CD4-positive, alpha-beta T cell treated with Interleukin-6 at 100 ng/mL for 8 hours (primary cell): Measurements from ENCODE around the gene MYH9.
"Not testable (repeated sequence)": the region's sequence is repeated elsewhere in the genome, so short reads cannot be mapped to it uniquely, and the experiment has no call there.

ENCODE experiments used
- DNase-seq: peaks from one replicate; pipeline ENCODE4 v3.0.0-alpha.2; 2020; ENCODE audit warnings: mixed read lengths, low spot score

Gene MYH9

DNA sequence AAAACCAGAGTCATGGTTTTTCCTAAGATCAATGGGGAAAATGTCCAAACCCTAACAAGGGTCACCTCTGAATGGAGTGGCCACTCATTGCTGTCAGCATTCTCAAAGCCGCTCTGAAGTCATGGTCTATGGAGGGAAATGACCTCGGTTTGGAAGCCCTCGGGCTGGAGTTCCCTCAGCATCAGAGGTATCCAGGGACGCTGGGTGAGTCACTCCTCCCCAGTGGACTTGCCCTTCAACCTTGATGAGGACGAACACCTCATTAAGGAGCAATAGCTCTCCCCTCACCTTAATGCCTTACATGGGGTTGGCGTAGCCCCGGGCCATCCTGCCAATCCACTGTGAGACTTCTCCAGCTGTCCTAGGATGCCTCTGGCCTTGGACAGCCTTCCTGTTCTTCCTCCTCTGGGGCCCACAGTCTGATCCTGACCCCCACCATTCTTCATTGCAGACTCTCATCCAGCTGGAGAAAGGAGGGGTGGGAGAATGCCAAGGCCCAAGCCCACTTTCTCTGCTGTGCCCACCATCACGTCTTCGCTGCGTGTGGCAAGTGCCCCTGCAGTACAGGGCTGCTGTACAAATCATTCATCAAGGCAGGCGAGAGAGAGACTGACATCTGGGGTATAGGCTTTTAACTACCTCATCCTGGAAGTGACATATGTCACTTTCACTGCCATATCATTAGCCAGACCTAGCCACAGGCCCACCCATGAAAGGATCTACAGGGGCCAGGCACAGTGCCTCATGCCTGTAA, 25.4 kb upstream of the MYH9 start:
- no peak for DNase-seq

DNA sequence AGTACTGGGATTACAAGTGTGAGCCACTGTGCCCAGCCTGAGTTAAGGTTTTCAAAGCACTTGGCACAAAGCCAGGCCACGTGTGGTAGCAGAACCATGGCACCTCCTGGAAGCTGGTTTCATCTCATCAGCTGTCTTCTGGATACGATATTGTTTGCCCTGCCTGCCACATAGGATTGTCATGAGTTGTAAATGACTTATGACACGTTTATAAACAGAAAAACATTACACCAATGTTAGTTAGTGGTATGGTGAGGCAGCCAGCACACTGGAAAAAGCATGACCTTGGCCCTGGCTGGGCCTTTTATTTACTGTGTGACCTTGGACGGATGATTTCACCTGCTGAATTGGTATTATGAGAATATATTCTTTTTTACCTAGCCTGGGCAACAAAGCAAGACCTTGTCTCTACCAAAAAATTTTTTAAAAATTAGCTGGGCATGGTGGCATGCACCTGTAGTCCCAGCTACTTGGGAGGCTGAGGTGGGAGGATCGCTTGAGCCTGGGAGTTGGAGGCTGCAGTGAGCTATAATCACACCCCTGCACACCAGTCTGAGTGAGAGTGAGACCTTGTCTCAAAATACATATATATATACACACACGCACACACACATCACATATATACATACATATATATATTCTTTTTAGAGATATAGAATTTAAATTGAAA, 24.0 kb upstream of the MYH9 start:
- DNase-seq: peak; percentile 36

DNA sequence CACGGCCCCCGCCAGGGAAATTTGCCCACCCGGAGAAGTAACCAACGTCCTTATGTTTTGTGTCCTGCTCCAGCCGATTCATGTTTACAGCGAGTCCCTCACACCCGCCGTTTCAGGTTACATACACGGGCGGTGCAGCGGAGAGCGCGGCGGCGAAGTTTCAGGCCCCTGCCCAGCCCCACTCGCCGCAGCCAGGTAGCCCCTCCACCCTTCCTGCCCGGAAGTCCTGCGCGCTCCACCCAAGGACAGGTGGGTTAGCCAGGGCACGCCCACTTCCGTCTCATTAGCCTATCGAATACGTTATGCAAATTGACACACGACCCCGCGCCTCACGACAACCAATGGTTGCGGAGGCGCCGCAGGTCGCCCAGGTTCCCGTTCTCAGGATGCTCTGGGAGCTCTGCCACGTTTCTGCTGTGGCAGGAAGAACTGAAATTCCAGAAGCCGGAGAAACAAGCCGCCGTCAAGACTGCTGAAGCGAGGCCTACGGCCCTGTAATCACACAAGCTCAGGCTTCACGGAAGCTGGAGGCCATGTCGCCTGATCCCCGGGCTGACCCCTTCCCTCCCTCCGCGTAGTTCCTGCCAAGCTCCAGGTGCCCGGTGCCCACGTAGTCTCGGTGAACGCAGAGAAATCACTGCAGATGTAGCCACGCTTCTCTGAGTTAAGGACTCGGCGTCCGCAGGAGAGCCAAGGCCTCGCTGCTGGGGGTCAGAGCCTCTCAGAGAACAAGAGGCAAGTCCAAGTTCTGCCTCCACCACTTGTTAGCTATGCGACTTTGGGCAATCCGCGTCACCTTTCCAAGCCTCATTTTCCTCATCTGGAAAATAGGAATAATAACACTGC, 22.4 kb upstream of the MYH9 start:
- peak; percentile 74 for DNase-seq

DNA sequence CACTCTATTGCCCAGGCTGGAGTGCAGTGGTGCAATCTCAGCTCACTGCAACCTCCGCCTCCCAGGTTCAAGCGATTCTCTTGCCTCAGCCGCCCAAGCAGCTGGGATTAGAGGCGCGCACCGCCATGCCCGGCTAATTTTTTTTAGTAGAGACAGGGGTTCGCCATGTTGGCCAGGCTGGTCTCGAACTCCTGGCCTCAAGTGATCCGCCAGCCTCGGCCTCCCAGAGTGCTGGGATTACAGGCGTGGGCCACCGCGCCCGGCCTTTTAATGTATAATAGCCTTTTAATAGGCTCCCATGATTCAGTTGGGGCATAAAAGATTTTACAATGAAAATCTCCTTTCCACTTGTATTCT, 21.8 kb upstream of the MYH9 start:
- not testable (repeated sequence) for DNase-seq

DNA sequence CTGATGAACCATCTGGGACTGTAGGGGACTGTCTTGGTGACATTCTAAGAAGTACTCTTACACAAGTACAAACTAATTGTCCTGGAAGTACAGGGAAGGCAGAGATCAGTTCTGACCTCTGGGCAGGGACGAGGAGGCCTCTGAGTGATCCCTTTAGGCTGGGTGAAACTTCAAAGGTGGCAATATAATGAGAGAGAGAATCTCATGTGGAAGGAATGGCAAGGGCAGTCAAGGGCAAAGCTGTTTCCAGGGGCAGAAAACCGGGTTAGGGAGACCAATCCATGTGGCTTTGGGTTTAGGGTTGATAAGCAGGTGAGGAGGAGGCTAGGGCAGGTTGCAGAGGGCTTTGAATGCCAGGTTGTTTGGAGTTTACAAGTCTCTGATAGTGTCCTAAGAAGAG, 21.3 kb upstream of the MYH9 start:
- no peak for DNase-seq

DNA sequence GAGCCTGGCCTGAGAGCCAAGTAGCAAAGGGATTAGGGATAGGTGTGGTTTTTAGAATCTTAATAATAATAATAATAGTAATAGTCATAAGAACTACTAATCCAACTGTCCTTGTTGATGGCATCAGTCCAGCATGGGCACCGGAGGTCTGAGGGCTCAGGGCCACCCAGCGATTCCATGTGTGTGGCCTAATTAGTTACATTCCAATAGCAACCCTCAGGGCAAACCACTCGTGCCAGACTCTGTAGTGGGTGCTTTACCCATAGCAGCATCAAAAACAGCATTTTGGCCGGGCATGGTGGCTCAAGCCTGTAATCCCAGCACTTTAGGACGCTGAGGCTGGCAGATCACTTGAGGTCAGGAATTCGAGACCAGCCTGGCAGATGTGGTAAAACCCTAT, 19.0 kb upstream of the MYH9 start:
- no peak for DNase-seq

DNA sequence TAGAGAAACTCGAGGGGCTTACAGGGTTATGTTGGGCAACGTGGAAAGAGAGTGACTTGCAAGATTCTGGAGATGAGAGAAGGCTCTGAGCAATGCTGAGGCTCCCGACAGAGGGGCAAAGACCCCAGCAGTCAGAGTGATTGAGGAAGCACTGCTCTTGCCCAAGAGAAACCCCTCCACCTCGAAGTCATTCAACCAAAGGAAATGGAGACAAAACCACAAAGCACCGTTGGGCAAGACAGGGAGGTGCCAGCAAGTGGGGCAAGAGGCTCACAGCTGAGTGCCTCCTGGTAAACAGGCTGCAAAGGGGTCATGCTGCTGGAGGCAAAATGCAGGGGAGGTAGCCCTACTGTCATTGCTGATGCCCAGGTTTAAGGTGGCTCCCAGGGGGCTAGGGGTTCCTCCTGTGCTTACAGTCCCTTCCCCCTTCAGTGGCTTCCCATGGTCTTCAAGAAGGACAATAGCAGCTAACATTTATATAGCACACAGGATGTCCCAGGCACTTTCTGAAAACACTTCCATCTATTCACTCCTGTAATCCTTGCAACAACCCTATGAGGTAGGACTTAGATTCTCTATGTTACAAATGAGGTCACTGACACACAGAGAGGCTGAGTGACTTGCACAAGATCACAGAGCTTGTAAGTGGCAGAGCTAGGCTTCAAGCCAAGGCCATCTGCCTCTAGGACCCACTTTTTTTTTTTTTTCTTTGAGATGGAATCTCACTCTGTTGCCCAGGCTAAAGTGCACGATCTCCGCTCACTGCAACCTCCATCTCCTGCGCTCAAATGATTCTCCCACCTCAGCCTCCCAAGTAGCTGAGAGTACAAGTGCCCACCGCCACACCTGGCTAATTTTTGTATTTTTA, 18.1 kb upstream of the MYH9 start:
- peak; percentile 76 for DNase-seq

DNA sequence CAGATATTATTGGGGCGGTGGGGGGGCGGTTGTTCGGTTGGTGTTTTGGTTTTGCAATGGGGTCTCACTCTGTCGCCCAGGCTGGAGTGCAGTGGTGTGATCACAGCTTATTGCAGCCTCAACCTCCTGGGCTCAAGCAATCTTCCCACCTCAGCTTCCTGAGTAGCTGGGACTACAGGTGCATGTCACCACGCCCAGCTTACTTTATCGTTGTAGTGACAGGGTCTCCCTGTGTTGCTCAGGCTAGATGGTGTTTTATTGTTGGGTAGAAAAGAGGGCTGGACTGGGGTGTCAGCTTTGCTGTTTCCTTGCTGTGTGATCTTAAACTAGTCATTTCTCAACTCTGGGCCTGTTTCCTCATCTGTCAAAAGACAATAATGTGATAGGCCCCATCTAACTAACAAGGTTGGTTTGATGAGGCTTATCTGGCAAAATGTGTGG, 17.5 kb upstream of the MYH9 start:
- DNase-seq: peak; percentile 36

DNA sequence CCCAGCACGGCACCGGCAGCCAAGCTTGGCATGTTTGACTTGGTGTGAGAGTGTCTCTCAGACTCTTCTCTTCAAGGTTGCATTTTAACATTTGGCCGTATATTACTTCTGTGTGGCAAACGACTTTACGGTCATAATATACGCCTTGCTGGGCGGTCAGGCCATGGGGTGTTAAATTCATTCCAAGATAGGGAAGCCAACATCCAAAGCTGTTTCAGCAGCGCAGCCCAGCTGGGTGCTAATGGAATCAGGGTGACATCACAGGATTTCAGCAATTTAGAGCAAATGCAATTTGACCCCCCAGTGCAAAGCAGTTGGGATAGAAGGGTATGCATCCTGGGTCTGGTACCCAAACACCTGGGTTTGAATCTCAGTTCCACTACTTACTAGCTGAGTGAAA, 16.7 kb upstream of the MYH9 start:
- DNase-seq: no peak

DNA sequence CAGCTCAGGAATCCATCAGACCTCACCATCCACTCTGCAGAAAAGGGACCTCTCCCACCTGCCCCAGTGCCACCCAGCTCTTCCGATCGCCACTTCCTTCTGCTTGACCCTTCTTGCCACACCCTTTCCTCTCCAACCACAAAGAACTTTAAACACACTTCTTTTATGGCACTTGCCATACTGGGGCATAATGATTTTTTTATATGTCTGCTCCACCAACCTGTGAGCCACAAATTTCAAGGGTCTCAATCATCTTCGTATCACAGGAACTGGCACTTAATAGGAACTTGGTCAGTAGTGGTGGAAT, 11.7 kb upstream of the MYH9 start:
- DNase-seq: no peak

DNA sequence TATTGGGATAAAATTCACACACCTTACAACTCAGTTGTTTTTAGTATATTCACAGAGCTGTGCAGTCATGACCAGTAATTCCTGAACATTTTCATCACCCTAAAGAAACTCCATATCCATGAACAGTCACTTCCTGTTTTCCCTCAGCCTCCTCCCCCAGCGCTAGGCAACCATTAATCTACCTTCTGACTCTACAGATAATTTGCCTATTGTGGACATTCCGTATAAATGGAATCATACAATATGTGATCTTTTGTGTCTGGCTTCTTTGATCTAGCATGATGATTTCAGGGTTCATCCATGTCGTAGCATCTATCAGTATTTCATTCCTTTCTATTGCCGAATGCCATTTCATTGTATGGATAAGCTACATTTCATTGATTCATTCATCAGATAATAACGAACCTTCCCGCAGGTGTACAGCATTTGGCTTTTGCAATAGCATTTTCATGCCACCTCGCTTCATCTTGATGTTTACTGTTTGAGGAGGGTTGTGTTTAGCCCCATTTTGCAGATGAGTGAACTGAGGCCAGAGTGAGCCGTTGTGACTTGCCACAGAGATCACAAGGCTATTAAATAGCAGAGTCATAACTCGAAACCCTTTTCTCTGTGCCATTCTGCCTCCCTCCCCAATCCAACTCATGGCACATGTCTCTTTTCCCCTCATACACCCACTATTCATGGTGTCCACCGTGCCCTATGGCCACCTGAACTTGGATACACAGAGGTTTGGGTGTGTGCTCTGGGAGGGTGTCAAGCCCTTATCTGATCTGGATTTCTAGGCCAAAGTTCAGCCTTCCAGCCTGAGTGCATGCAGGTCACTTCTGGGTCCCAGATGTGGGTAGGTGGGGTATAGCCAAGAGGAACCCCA, 11.1 kb upstream of the MYH9 start:
- DNase-seq: no peak

DNA sequence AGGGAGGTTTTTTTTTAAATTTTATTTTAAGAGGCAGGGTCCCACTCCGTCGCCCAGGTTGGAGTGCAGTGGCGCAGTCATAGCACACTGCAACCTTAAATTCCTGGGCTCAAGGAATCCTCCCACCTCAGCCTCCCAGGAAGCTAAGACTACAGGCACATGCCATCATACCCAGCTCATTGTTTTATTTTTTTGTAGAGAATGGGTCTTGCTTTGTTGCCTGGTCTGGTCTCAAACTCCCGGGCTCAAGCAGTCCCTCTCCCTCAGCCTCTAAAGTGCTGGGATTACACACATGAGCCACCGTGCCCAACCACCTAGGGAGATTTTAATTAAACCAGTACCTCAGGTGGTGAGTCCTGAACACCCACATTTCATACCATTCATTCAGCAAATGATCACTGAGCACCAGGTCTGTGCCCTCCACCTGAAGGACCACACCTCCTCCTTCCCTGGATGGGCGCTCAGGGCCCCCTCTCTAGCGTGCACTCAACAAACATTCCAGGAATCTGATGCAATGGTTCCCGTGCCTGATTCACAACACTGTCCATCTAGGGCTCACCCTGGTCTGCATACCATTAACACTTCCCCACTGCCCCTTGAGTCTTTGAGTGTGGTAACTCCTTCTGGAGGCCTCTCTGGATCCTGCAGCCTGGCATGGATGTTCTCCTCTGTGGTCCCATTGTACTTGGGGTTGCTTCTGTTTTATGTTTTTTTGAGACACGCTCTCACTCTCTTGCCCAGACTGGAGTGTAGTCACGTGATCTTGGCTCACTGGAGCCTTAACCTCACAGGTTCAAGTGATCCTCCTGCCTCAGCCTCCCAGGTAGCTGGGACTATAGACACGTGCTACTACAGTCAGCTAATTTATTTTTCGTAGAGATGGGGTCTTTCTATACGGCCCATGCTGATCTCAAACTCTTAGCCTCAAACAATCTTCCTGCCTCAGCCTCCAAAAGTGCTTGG, 9.6 kb upstream of the MYH9 start:
- no peak for DNase-seq

DNA sequence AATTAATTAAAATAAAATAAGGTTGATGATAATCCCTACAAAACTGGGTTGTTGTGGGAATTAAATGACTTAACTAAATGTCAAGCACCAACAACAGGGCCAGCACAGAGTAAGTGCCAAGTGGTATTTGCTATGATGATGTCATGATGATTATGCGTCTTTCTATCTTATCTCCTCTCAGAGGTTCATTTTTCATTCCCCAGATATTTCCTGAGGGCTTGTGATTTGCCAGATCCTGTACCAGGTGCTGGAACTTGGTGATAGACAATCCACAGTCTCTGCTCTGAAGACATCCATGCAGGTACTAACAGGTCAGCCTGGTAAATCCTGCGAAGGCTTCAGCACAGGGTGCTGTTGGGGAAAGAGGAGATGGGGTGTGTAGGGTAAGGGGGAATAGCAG, 8.1 kb upstream of the MYH9 start:
- DNase-seq: no peak

DNA sequence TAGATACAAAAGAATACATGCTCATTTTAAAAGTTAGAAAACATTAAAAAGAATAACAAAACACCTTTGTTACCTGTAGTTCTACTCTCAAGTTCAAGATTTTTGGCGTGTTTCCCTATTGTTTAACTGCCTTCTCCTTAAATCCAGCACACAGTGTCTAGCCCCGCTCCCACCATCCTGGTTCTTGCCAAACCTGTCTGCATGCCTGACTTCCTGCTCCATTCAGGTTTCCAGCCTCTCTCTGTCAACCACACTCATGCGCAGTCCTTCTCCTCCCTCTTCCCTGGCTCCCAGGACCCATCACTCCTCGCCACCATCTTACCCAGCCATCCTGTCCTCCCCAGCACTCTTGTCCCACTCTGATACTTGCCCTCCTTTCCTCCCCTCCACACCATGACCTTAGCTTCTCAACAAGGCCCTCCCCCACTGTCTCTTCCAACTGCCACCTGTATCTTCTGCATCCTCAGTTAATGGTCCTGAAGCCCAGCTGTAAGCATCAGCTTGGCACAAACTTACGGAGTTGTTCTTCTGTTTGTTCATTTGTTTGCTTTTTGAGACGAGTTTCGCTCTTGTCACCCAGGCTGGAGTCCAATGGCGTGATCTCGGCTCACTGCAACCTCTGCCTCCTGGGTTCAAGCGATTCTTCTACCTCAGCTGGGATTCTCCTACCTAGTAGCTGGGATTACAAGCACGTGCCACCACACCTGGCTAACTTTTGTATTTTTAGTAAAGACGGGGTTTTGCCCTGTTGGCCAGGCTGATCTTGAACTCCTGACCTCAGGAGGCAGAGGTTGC, 7.5 kb upstream of the MYH9 start:
- no peak for DNase-seq

DNA sequence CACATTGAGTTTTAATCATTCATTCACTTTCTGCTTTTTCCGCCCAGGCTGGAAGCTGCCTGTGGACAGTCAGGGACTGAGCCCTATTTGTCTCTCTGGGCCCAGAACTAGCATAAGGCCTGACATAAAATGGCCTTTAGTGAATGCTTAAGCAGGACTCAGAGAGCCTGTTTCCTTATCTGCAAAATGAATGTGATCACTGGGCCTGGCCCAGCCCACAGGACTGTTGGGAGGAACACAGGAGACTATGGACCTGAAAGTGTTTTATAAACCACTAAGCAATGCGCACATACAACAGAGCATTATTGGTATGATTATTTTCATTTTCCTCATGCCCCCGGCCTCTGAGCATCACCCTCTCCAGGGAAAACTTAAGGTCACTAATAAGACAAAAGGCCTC, 3.9 kb upstream of the MYH9 start:
- no peak for DNase-seq

DNA sequence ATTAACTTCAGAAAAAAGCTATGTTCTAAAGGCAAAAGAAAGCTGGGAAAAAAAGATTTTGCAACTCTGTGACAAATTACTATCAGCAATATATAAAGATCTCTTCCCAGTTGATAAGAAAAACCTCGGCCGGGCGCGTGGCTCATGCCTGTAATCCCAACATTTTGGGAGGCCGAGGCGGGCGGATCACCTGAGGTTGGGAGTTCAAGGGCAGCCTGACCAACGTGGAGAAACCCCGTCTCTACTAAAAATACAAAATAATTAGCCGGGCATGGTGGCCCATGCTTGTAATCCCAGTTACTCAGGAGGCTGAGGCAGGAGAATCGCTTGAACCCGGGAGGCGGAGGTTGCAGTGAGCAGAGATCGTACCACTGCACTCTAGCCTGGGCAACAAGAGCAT, 1.4 kb upstream of the MYH9 start:
- DNase-seq: not testable (repeated sequence)

DNA sequence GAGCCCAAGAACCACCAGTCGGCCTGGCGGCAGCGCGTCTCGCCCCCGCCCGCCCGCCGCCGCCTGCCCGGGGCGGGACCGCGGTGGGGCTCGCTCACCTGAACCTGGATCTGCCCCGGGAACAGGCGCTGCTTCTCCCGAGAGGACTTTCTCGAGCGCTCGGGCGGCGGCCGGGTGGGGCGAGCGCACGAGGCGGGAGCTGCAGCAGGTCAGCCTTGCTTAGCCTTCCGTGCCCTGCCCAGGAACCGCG, 133 bp downstream of the MYH9 start:
- DNase-seq: no peak

DNA sequence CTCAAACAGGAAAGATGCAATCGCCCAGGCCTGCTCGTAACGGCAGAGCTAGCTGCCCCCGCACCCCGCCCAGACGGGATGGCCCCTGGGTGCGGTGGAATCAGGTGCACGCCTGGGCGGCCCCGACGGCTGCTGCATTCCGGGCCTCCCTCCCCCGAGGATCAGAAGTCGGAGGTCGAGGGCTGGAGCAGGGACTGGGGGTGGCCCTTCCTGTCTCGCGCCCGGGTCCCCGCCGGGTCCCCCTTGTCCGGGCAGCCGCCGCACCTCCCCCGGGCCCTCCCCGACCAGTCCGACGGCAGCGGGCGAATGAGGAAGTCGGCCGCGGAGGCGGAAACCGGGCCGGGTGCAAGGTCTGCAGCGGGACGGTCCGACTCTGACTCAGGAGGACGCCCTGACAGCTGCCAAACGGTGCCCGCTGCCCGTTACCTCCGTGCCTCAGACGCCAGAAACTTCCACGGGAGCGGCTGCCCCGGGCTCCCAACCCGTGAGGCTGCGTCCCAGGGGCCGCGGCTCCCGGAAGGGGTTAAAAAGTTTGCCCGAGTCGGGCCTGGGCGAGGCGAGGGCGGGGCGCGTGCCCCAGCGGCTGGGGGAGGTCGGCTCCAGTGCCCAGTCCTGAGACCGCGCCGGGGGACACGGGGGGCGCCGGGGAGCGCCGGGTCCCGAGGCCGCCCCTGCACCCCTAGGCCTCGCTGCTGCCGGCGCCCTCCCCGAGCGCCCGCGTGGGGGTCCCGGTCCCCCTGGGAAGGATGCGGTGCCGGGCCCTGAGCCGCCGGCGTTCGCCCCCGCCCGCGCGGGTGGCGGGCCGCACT, 663 bp downstream of the MYH9 start:
- no peak for DNase-seq
